T-cell (primary cell): ENCODE results near the gene CROCC2. TPM values are rescaled to one million over a fixed set of nuclear protein-coding genes. Genes with fewer than 3 reads are reported as not detected.

Experiments used
- ATAC-seq, 4 experiments: fragments of 200-7000 bp in 3 of 4; fragments of 150-1000 bp in 1 of 4; cut with Tn5 transposase; replicated peaks in 1 of 4; 1 replicate in 3 of 4; 2 replicates in 1 of 4; pipeline ENCODE4 v1.10.0; 2021; ENCODE audit warnings: moderate library complexity in 3 of 4, mild to moderate bottlenecking in 2 of 4, moderate number of reproducible peaks in 1 of 4
- CTCF ChIA-PET, 2 donors: fragments of 300-600 bp; sonication (Branson Sonifier 250); formaldehyde crosslinking; loops; one replicate each; lab custom pipeline; 2022; ENCODE audit warnings: antibody characterized with exemption in 2 of 2; lab: Charles Lee
- POLR2A ChIA-PET, 2 donors: fragments of 300-600 bp; sonication (Branson Sonifier 250); formaldehyde crosslinking; loops; one replicate each; lab custom pipeline; 2022; ENCODE audit warnings: antibody characterized with exemption in 2 of 2; lab: Charles Lee
- DNase-seq, 35 experiments: peaks; one replicate each; pipeline versions ENCODE4 v3.0.0 to v3.0.0-alpha.2; 2013 to 2023
- H3K27ac ChIP-seq: one replicate; pipeline ENCODE4 v1.5.1; 2013; ENCODE audit warnings: low read length
- H3K27me3 ChIP-seq, 2 experiments: replicated peaks in 1 of 2; 1 replicate in 1 of 2; 2 replicates in 1 of 2; pipeline versions ENCODE4 v1.6.1 to v1.7.0; 2013; ENCODE audit warnings: low read length in 1 of 2, mixed read lengths in 1 of 2; ENCODE audit not compliant: control insufficient read depth in 2 of 2, insufficient read depth in 2 of 2; ENCODE audit errors: extremely low read depth in 1 of 2
- H3K36me3 ChIP-seq, 2 donors: 1 replicate in 1 of 2; 2 replicates in 1 of 2; pipeline versions ENCODE4 v1.6.1 to v1.7.0; 2013; ENCODE audit warnings: low read length in 1 of 2; ENCODE audit not compliant: control insufficient read depth in 2 of 2, insufficient read depth in 1 of 2; ENCODE audit errors: extremely low read depth in 1 of 2
- H3K4me1 ChIP-seq, 2 experiments: 1 replicate in 1 of 2; 2 replicates in 1 of 2; pipeline versions ENCODE4 v1.6.1 to v1.7.0; 2013; ENCODE audit warnings: low read length in 2 of 2, mixed read lengths in 1 of 2; ENCODE audit not compliant: insufficient read depth in 2 of 2, control insufficient read depth in 1 of 2; ENCODE audit errors: extremely low read depth in 1 of 2
- H3K4me3 ChIP-seq, 2 donors: 1 replicate in 1 of 2; 2 replicates in 1 of 2; pipeline versions ENCODE4 v1.5.1 to v1.7.0; 2013; ENCODE audit warnings: mild to moderate bottlenecking in 2 of 2, low read length in 1 of 2, moderate library complexity in 1 of 2; ENCODE audit not compliant: control insufficient read depth in 1 of 2; ENCODE audit errors: extremely low read depth in 1 of 2
- H3K9me3 ChIP-seq: 2 replicates; pipeline ENCODE4 v1.7.0; 2013
- H3K27ac Mint-ChIP-seq, 2 donors: one replicate each; pipeline ENCODE4 v1.8.0; 2020 to 2021; ENCODE audit warnings: mild to moderate bottlenecking in 2 of 2, mixed read lengths in 2 of 2
- H3K27me3 Mint-ChIP-seq, 2 donors: one replicate each; pipeline ENCODE4 v1.8.0; 2021 to 2022; ENCODE audit warnings: mixed read lengths in 2 of 2
- H3K36me3 Mint-ChIP-seq: one replicate; pipeline ENCODE4 v1.8.0; 2021; ENCODE audit warnings: mixed read lengths
- H3K4me1 Mint-ChIP-seq, 3 donors: one replicate each; pipeline ENCODE4 v1.8.0; 2020 to 2022; ENCODE audit warnings: mixed read lengths in 3 of 3, mild to moderate bottlenecking in 1 of 3
- H3K4me3 Mint-ChIP-seq, 3 donors: one replicate each; pipeline ENCODE4 v1.8.0; 2020 to 2022; ENCODE audit warnings: mild to moderate bottlenecking in 3 of 3, mixed read lengths in 3 of 3, moderate library complexity in 3 of 3
- H3K9me3 Mint-ChIP-seq, 3 donors: one replicate each; pipeline ENCODE4 v1.8.0; 2020 to 2022; ENCODE audit warnings: mixed read lengths in 3 of 3
- WGBS: methylation state at CpG from one replicate; pipeline ENCODE4 v1.1.5; 2013; ENCODE audit warnings: missing lambda C conversion rate; ENCODE audit not compliant: insufficient coverage; 5-methylcytosine and 5-hydroxymethylcytosine counted together
- total RNA-seq, 35 experiments: library from RNA in 6 of 35; stranded (reverse) in 6 of 35; fragments of 120-200 nt in 1 of 35; gene quantifications; one replicate each; pipeline versions ENCODE4 v1.2.1 to v1.2.4 and lab custom pipeline; 2013 to 2026

CROCC2 gene
- not detected for total RNA-seq
- 0.02 TPM for total RNA-seq (2013)
- 0 to 0.18 (median 0) reads per million in 29 experiments for total RNA-seq (lab: John Stamatoyannopoulos, UW)

DNA sequence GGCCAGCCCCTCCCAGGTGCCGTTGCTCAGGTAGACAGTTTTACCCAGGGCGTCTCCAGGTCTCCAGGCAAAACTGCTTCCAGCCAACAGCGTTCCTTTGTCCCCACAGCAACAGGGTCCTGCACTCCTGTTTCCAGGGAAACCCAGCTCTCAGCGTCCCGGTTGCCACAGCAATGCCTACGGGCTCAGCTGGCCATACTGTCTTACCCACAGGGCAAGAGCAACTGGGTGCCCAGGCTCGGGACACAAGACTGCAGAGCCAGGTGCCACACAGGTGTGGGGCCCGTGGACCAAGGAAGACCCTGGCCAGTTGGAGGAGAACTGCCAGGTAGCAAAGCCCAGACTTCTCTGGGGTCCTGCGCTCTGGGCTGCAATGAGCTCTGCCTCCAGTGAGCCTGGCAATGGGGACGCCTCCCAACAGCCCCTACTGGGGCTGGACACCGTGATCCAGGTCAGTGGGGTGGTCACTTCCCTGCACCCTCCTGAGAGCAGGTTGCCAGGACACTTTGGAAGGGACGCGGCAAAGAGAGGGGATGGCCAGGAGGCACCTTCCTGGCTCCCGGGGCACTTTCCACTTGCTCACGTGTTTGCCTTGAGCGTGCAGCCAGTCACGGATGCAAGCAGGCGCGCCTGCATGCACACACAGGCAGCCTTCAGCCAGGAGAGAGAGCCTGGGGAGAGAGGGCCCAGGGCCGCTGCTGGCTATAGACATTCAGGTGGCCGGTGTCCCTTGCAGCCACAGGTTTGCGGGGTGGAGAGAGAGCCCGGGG is at the start of gene CROCC2:
CROCC2 (plus strand) TSS at position 196 of the 770 bp plus-strand sequence; CDS start at position 374, 178 bp downstream.
- Histone ChIP-seq H3K36me3 (no peaks in the 10 kb centered on the region), H3K27ac (no peak within 1 kb of the TSS), H3K4me3 (no peak within 1 kb of the TSS), H3K27me3 (peaks cover 0 to 37% of the 10 kb centered on the region in 2 experiments), H3K4me1 (no peaks in the 10 kb centered on the region), H3K9me3 (no peaks in the 10 kb centered on the region)
- H3K27me3 Mint-ChIP-seq, result peaks cover 9 to 10% of the 10 kb centered on the region in 2 donors
- ChIA-PET CTCF (no interaction called here), POLR2A (no interaction called here)
- no peak within 1 kb of the TSS for H3K27ac Mint-ChIP-seq
- DNase-seq (no peak), ATAC-seq (no peak)
- H3K9me3 Mint-ChIP-seq, result no peaks in the 10 kb centered on the region
- 78% methylated on average over 22 of the region's 23 CpGs for WGBS
- no peaks in the 10 kb centered on the region for H3K36me3 Mint-ChIP-seq
- H3K4me1 Mint-ChIP-seq, result no peaks in the 10 kb centered on the region
- no peak within 1 kb of the TSS for H3K4me3 Mint-ChIP-seq

DNA sequence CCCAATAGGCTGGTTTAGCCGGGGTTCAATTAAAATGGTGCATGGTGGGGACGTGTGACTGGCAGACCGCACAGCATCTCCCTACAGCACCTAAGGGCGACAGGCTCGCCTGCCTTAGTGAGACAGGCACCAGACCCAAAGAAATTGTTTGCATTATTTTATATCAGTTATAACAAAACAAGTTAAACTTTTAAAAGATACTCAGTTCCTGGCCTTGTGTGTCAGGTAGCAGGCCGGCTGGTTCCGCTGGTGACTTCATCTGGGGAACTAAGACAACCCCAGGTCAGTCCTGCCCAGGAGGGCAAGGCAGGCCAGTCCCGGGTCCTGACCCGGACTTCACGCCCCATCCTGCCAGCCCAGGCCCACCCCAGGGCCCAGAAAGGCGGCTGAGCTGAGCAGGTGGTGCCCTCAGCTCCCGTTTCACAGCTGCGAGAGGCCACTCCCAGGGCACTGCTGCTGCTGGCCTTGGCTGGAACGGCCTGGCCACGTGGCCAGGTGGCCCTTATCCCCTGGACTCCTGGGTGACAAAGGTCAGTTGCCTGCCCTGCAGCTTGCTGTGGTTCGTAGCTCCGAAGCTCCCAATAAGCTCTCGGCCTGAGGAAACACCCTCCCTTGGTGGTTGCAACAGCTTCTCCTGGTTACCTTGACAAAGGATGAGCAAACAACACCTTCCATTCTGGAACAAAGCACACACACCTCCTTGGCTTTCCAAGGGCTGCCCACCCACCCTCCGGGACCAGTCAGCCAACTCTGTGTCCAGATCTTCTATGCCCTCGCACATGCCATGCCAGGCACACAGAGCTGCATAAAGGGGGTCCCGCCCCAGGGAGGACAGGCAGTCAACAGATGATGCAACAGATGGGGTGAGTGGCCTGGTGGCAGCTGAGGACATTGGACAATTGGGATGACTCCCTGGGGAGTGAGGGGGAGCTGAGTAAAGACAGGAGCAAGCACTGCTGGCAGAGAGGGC is 48.8 kb upstream of the CROCC2 start:
- H3K9me3 Mint-ChIP-seq, result peaks cover 0 to 10% (median 8%) of the 10 kb centered on the region in 3 donors
- ATAC-seq, result no peak
- H3K4me1 ChIP-seq, result no peaks in the 10 kb centered on the region
- H3K4me3 Mint-ChIP-seq, result no peak overlapping the region
- no peak for DNase-seq
- peaks cover 0 to 29% of the 10 kb centered on the region in 2 experiments for H3K27me3 ChIP-seq
- ChIA-PET CTCF (interaction anchor here in 1 of 2 donors (0.9 kb wide), 1 partner anchor 334 kb away, joined by 3 read pairs; no protein-coding TSS in a partner anchor), POLR2A (no interaction called here)
- no peaks in the 10 kb centered on the region for H3K9me3 ChIP-seq
- no peak overlapping the region for H3K27ac ChIP-seq
- no peak overlapping the region for H3K4me3 ChIP-seq
- peaks cover 4% of the 10 kb centered on the region for H3K36me3 Mint-ChIP-seq
- H3K27me3 Mint-ChIP-seq, result peaks cover 0 to 5% of the 10 kb centered on the region in 2 donors
- H3K27ac Mint-ChIP-seq, result no peak overlapping the region
- no peaks in the 10 kb centered on the region for H3K36me3 ChIP-seq
- no peaks in the 10 kb centered on the region for H3K4me1 Mint-ChIP-seq
- WGBS, result 89% methylated on average over 17 of the region's 21 CpGs

DNA sequence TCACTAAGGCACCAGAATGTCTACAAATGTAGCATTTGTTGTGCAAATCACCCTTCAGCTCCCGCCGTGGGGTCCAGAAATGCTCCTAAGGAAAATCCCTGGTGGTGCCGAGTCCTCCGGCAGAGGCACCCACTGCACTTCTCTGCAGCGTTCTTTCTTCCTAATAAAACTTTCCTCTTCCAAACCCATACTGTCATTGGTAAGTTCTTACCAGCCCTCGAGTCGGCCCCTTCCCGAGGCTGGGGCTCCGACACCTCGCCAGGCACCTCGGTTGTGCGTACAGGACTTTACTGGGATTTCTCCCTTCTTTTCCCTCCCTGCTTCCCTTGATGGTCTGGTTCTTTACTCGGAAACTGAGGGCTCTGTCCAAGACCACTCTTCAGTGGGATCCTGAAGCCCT is 47.8 kb upstream of the CROCC2 start:
- Histone ChIP-seq H3K27me3 (peaks cover 0 to 29% of the 10 kb centered on the region in 2 experiments), H3K4me1 (no peaks in the 10 kb centered on the region), H3K27ac (no peak overlapping the region), H3K4me3 (no peak overlapping the region), H3K9me3 (no peaks in the 10 kb centered on the region), H3K36me3 (no peaks in the 10 kb centered on the region)
- WGBS, result 89% methylated on average over 8 of the region's 13 CpGs
- Mint-ChIP-seq H3K27me3 (peaks cover 0 to 5% of the 10 kb centered on the region in 2 donors), H3K4me1 (no peaks in the 10 kb centered on the region), H3K36me3 (peaks cover 4% of the 10 kb centered on the region), H3K4me3 (no peak overlapping the region), H3K9me3 (peaks cover 0 to 10% (median 8%) of the 10 kb centered on the region in 3 donors), H3K27ac (no peak overlapping the region)
- ATAC-seq (no peak), DNase-seq (no peak)
- ChIA-PET CTCF (no interaction called here), POLR2A (no interaction called here)

- H3K27me3 Mint-ChIP-seq, result peaks cover 0 to 5% of the 10 kb centered on the region in 2 donors
- H3K27ac ChIP-seq, result no peak overlapping the region
- no peaks in the 10 kb centered on the region for H3K36me3 ChIP-seq
- no peaks in the 10 kb centered on the region for H3K4me1 Mint-ChIP-seq
- H3K36me3 Mint-ChIP-seq, result peaks cover 4% of the 10 kb centered on the region
- peaks cover 0 to 10% (median 8%) of the 10 kb centered on the region in 3 donors for H3K9me3 Mint-ChIP-seq
- H3K4me1 ChIP-seq, result no peaks in the 10 kb centered on the region
- H3K9me3 ChIP-seq, result no peaks in the 10 kb centered on the region
- ChIA-PET POLR2A (no interaction called here), CTCF (no interaction called here)
- no peak overlapping the region for H3K4me3 ChIP-seq
- 90% methylated on average over 10 of the region's 10 CpGs for WGBS
- DNase-seq (no peak), ATAC-seq (no peak)
- H3K27ac Mint-ChIP-seq, result no peak overlapping the region
- peaks cover 0 to 29% of the 10 kb centered on the region in 2 experiments for H3K27me3 ChIP-seq
- no peak overlapping the region for H3K4me3 Mint-ChIP-seq
Measured at GRCh38 chr2:240858871-240859270, 47.3 kb upstream of the CROCC2 start.

- Mint-ChIP-seq H3K27me3 (peaks cover 5 to 8% of the 10 kb centered on the region in 2 donors), H3K4me3 (no peak overlapping the region), H3K27ac (no peak overlapping the region), H3K9me3 (no peaks in the 10 kb centered on the region), H3K4me1 (no peaks in the 10 kb centered on the region), H3K36me3 (no peaks in the 10 kb centered on the region)
- Histone ChIP-seq H3K9me3 (no peaks in the 10 kb centered on the region), H3K27me3 (peaks cover 0 to 15% of the 10 kb centered on the region in 2 experiments), H3K4me3 (no peak overlapping the region), H3K4me1 (no peaks in the 10 kb centered on the region), H3K27ac (no peak overlapping the region), H3K36me3 (no peaks in the 10 kb centered on the region)
- ATAC-seq, result no peak
- 60% methylated on average over 1 of the region's 2 CpGs for WGBS
- ChIA-PET CTCF (no interaction called here), POLR2A (interaction anchor here in 1 of 2 donors (0.6 kb wide), 1 partner anchor 369 kb away, joined by 5 read pairs; no protein-coding TSS in a partner anchor)
- no peak for DNase-seq
Measured at GRCh38 chr2:240861547-240861946, 44.6 kb upstream of the CROCC2 start.

DNA sequence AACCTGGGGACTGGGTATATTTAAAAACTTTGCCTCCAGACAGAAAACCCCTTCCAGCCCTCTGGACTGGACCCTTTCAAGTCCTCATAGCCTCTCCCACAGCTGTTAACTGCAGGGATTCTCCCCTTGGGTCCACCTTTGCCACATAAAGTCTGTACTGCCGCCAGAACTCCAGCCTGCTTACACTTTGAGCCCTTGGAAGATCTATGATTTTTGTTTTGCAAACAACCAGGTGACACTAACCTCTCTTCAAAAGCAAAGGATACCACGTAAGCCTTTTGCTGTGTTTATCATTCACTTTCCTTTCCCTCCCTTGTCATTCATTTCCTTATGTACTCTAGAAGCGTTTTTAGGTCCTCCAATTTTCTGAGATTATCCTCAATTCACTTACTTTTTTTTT is 41.7 kb upstream of the CROCC2 start:
- Histone ChIP-seq H3K27ac (no peak overlapping the region), H3K4me3 (no peak overlapping the region), H3K9me3 (no peaks in the 10 kb centered on the region), H3K4me1 (no peaks in the 10 kb centered on the region), H3K36me3 (no peaks in the 10 kb centered on the region), H3K27me3 (peaks cover 0 to 13% of the 10 kb centered on the region in 2 experiments)
- H3K27me3 Mint-ChIP-seq, result peaks cover 4 to 5% of the 10 kb centered on the region in 2 donors
- H3K27ac Mint-ChIP-seq, result no peak overlapping the region
- WGBS, result 100% methylated on average over 1 of the region's 3 CpGs
- H3K4me1 Mint-ChIP-seq, result no peaks in the 10 kb centered on the region
- no peak overlapping the region for H3K4me3 Mint-ChIP-seq
- ChIA-PET POLR2A (no interaction called here), CTCF (no interaction called here)
- ATAC-seq (no peak), DNase-seq (no peak)
- no peaks in the 10 kb centered on the region for H3K9me3 Mint-ChIP-seq
- no peaks in the 10 kb centered on the region for H3K36me3 Mint-ChIP-seq
